Umbilical cord (tissue), 2 donors: ENCODE measurements around the gene C1orf87. TPM values are rescaled to one million over a fixed set of nuclear protein-coding genes. Genes with fewer than 3 reads are reported as not detected.

Experiments used
- DNase-seq: peaks from one replicate; pipeline ENCODE4 v3.0.0-alpha.2; 2015; ENCODE audit warnings: low spot score
- total RNA-seq: library from RNA; depleted of rRNA; stranded (reverse); fragments of >200 nt; gene quantifications from one replicate; pipeline ENCODE4 v1.2.3, GENCODE V29; 2014; ENCODE audit warnings: low replicate concordance; ENCODE audit not compliant: insufficient read depth

C1orf87 gene, protein sequence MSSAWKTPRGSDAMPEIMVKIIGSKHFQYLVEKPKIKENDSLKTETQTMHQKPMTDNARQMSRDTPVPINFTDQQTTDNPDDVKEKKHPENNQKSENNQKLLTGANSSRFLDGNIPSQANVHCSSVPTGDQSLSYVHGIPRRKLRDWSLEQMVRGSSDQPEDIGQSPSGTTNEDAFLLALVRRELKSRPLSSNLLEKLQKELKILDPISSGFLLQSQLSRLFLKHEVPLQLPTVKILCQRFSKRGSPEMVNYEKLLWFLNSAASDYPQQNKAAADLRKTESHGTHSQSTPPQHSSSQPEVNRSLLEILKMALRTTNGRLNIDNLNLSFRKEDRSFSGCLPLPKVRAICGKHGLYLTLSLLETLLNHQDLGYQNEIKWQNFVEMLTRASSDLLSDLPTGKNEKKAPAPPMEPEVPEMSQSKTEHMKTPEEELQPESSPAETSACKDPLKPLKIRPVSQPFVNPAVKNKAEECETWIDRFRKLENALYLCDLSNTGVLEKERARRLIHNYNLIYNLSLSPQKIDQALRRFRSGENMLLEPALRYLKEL
- total RNA-seq = 3.1 TPM

DNA sequence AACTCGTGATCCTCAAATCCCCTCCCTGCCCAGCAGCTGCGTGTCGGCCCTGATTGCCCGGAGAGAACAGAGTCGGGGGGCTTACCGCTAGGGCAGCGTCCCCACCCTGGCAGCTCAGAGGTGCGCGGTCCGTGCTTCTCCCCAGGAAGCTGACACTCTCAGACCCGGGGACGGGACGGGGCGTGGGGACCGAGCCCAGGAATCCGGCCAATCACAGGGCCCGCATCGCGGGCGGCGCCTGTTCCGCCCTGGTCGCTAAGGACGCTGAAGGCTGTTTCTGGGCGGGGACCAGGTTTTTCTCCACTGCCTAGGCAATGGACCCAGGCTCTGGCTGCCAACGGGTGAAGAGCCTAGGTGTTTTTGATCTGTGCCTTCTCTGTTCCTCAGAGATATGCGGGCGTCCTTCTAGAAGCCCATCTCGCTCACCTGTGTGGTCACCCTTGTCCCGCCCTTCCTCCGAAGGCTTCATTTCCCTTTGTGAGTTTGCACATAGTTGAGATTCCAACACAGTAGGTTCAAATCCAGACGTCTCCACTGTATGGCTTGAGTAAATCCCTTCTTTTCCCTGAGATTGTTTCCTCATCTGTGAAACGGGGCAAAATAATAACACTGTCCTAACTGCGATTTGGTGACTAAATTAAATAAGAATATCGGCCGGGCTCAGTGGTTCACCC, at the start of gene C1orf87:
Gene C1orf87, minus strand, starts transcription at position 166 of the 674 bp plus-strand sequence. CDS start 1,127 bp downstream, outside the sequence.
- DNase-seq = no peak

DNA sequence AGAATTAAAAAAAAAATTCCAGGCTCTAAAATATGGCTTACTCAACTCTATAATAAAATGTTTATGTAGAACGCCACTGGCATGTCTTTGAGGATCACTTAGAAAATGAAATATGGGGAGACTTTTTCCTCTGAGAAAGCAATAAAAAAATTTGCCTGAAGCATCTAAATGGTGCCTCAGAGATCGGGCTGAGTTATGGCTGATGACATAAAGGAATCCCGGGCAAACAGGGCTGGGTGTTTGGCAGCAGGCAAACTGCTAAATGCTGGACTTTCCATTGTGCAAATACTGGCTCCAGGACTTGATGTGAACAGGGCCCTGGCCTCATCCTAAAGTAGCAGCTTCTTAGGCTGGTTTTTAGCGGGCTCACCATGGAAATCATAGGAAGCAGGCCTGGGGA, 44.5 kb upstream of the C1orf87 start:
- peak; percentile 67 for DNase-seq

DNA sequence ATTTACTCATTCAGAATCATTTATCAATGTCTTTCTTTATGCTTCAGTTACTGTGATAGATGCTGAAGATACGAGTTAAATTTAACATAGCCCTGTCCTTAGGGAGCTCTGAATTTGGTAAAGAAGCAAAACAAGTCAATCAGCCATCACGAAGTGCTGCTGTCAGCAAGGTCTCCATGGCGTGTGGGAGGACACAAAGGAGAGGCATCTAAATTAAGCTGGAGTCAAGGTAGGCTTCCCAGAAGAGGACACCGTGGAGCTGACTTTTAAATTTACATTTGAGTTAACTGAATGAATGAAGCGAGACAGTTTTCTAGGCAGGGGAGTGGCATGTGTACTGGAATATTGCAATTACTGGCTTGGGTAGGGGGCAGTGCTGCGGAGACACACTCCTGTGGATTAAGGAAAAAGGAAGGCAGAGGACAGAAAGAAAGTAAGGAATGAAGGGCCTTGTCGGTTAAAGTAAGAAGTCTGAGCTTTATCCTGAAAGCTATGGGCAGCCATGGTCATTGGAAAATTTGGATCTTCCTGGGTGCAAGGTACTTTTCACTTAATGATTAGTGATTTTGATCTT, 41.3 kb upstream of the C1orf87 start:
- DNase-seq = no peak

DNA sequence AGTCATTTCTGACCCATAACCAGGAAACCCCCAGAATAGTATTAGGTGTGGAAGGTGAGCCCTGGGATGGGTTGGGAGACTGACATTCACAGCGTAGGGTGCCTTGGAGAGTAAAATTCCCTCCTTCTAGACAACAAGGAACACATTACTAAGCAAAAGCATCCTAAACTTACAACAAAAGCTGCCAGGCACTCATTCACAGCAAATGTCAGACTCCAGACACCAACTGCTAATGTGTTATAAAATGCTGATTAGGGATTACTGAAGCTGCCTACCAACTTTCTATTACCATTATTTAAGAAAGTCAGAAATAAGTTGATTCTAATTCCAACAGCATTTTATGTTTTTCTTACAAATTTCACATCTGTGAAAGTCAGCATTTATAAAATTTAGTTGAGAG, 40.0 kb upstream of the C1orf87 start:
- no peak for DNase-seq

DNA sequence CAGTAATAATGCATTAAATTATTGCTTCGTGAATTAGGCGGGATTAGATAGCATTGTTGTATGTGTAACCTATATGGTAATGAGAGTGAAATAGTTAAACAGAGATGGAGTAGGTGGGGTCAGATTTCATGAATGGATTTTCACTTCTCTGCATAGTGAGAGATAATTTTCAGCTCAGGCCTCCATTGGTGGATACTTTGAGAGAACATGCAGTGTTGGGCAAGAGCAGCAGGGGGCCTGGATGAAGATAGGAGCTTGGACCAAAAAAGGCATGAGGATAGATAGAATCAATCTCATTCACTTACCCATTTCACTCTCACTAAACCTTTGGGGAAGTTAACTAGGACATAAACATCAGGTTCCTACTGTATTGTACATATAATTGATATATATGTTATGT, 39.5 kb upstream of the C1orf87 start:
- no peak for DNase-seq

DNA sequence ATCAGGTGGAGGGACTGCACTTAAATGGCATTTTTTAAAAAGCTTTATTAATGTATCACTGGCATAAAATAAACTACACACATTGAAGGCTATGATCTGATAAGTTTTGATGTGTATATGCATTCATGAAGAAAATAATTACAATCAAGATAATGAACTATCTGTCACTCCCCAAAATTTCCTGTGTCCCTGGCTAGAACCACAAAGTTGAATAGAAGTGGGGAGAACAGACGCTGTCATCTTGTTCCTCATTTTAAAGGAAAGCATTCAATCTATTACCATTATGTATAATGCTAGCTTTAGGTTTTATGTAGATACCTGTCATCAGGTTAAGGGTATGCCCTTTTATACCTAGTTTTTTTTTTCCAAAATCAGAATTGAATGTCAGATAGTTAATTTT, 38.1 kb upstream of the C1orf87 start:
- DNase-seq = no peak

DNA sequence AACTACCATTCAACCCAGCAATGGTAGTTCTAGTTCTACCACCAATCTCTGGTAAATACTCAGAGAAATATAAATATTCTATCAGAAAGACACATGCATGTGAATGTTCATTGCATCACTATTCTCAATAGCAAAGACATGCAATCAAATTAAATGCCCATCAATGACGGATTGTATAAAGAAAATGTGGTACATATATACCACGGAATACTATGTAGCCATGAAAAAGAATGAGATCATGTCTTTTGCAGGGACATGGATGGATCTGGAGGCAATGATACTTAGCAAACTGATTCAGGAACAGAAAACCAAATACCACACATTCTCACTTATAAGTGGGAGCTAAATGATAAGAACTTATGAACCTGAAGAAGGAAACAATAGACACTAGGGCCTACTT, 37.5 kb upstream of the C1orf87 start:
- DNase-seq = no peak

DNA sequence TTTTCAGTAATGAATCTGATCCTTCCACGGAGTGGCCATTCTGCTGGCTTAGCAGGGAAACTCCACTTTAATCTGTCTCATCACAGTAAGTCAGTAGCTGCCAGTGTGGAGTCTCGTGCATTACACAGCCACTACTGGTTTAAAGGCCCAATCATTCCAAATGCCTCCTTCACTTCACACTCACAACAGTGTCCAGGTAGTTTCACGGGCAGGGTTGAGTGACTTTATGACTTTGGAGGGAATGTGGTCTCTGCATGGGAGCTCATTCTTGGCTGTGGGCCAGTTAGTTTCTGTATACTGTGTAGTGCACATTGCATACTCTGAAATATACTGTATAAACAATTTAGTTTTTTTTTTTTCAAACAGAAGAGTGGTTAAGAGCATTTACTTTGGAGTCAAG, 34.6 kb upstream of the C1orf87 start:
- no peak for DNase-seq

DNA sequence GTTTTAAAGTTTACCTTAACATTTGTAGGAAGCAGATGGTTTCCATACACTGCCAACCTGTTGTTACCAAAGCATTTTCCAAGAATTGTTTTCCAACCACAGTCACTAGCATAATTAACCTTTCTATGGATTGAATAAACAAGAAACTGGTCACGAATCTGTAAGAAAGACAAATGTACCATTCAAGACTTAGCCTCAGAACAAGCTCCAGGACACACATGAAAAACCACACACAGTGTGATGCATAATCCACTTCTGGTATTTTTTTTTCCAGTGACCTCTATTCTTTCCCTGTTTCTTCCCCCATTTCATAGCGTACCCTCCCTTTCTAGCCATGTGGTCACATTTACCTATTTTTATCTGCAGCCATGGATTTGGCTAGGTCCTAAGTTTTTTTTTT, 29.6 kb upstream of the C1orf87 start:
- DNase-seq = no peak

DNA sequence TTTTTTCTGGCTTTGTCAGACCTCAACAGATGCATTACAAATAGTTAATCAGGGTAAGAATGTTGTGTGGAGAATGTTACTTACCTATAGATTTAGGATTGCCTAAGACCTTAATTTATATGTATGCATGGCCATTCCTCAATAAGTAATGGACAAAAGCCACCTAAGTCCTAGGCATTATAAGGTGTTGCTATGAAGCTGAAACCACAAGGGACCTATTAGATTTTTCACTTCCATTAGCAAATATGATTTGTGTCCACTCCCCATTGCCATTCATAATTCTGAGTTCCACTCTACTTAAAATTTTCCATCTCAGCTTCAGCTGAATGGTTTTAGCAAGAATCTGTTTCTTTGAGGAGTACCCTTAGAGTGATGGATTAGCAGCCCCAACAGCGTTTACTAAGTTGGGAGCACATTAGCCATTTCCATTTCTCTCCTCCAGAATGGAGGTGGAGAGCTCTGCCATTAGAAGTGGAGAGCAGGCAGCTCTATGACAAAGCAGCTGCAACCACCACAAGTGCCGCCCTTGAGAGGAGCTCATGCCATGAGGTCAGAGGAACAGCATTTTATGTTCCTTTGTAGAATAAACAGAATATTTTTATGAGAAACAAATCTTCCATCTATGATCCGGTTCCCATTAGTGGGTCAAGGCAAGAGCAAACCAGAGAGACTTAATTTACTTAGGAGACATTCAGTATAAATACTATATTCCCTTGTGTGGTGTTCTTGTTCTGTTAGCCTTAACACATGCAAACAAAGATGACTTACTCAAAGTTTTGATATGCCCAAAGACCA, 28.9 kb upstream of the C1orf87 start:
- no peak for DNase-seq

DNA sequence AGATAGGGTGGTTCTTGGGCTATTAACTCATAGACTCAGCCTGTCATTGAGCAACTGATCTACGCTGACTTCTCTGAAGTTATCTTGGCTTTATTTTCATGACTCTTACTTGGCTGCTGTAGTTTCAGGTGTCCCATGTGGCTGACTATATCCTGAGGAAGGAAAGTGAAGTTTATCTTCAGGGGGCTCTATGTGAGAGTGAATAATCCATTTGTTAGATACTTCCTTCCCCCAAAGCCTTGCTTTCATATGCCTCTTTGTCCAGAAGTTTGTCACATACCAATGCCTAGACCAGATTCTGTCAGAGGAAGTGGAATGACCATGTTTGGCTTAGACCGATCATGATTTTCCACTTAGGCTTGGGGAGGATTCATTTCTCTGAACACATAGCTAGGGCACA, 27.9 kb upstream of the C1orf87 start:
- DNase-seq = no peak

DNA sequence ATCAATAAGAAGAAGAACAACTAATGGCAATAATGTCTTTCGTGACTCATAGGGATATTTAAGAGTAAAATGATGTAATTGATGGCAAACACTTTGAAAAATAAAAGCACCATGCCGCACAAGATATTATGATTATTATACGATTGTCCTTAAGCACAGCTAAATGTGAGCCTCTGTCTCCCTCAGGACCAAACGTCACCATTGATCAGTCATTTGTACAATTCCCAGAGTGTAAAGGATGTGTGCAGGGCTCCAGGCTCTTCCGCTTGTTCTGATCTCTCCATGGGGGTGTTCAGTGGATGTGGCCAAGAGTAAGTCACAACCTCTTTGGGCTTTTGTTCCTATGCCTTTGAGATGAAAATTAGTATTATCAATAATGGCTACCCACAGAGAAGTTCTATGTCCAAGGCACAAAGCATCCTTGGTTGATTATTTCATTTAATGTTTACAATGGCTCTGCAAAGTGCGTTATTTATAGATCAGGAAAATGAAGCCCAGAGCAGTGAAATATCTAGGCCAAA, 17.7 kb upstream of the C1orf87 start:
- no peak for DNase-seq

DNA sequence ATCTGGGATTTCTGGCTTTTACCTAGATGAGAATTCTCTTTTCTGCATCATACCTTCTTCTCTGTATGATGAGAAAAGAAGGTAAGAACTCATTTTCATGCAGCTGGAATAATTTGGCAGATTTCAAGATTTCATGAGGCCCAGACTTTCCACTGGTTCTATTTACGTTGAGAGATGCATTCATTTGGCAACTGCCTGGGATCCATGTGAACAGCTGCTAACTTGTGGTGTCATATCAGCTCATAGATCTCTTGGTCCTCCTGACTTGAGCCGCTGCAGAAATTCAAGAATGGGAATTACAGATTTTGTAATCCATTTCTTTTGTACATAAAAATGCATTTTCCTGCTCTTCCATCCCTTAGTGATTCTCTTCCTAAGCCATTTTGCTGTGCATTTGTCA, 17.1 kb upstream of the C1orf87 start:
- DNase-seq = no peak

DNA sequence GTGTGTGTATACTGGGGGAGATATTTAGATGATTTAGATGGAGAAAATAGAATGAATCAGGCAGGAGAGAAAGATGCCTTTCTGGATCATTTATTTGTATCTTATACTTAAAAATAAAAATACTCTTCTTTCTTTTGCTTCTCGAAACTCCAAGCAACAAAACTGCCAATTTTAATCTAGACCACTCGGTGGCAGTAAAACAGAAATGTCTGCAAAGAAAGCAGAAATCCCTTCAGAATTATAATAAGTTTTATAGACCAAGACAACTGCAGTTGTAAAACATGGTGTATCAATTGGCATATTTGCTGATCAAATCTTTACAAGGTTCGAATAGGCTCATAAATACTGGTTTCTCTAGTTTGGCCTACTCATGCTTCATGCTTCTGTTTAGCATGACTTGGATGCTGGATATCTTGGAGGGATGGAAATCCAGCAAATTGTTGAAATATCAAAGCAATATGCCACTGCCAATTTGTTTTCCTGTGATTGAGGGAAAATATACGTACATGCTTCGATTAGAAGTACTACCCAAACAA, 15.1 kb upstream of the C1orf87 start:
- DNase-seq = no peak

DNA sequence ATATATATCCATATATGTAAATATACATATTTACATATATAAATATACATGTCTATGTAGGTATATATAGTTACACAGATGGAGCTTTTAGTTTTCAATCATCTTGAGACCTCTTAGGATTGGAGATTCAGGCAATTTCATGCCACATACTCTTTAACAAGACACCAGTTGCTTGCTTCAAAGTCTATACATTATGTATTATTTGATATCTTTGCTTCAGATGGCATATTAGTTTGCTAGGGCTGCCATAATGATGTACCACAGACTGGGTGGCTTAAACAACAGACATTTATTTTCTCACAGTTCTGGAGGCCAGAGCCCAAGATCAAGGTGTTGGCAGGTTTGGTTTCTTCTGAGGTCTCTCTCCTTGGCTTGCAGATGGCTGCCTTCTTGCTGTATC, 14.1 kb upstream of the C1orf87 start:
- DNase-seq = no peak

DNA sequence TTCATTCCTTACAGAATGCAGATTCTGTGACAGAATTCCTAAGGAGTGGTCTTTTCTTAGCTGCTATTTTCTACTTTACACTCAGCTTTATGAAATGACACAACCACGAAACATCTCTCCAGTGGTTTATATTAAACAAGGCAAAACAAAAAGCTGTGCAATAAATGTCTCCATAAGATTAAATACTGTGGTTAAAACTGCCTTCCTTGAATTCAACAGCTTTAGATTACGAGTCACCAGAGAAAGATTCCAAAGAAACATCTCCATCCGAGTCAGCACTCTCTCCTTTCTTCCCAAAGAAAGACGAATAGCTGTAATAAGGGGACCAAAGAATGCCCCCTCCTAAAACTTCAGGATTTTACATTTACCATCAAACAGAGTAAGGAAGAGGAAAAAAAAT, 4.6 kb upstream of the C1orf87 start:
- DNase-seq = no peak

DNA sequence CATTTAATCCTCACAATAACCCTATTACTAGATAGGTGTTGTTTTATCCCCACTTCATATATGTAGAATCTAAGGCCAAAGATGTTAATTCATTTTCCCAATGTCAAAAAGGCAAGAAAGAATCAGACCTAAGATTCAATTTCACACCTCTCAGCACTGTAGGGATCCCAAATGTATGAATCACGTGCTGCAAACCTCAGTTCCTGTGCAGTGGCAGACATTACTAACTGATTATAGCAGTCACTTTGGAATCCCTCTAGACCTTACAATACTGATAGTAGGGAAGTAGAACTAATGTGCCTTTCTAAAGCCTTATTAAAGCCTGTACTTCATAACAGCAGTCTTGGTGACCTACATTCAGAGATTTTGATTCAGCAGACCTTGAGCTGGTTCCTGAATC, 2.3 kb downstream of the C1orf87 start:
- DNase-seq = peak; percentile 8

DNA sequence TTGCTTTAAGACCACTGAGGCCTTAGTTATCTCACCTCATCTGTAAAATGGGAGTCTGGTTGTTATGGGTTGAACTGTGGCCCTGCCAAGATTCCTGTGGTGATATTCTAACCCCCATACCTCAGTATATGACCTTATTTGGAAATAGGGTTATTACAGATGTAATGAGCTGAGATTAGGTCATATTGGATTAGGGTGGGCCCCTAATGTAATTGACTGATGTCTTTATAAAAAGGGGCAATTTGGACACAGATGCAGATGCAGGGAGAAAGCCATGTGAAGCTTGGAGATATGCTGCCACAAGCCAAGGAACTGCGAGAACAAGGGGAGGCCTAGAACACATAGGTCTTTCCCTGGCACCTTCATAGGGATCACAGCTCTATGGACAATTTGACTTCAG, 3.9 kb downstream of the C1orf87 start:
- DNase-seq = no peak

DNA sequence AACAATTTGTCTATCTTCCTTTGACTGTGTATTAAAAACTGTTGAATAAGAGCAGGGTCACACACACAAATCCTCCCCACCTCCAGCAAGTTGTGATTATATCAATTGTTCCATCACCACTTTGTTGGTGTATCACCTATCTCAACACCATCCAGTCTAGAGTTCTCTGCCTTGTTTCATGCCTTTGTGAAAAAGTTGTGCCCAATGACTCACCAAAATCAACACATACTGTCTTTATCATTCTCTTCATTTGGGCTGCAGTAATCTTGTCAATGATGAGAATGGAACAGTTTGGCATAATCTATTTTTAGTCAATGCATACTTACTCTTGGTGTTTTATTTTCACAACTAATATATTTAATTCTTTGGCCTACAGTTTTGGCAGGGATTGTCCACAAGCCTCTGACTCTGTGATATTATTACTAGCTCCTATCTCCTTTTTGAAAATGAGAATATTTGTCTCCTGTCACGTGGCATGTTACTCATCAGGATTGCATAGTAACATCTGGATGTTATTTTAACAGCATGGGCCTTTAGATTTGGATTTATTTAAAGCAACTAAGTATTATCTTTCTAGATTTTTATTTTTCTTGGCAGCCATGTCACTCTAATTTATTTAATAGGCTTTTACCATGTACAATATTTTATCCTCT, 5.1 kb downstream of the C1orf87 start:
- DNase-seq = peak; percentile 73

DNA sequence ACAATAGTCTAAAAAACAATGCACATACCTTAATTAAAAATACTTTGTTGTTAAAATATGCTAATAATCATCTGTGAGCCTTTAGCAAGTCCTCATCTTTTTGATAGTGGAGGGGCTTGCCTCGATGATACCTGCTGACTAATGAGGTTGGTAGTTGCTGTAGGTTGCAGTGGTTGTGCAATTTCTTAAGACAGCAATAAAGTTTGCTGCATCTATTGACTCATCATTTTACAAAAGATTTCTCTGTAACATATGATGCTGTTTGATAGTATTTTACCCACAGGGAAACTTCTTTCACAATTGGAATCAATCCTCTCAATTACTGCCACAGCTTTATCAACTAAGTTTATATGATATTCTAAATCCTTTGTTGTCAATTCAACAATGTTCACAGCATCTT, 7.6 kb downstream of the C1orf87 start:
- peak; percentile 18 for DNase-seq

DNA sequence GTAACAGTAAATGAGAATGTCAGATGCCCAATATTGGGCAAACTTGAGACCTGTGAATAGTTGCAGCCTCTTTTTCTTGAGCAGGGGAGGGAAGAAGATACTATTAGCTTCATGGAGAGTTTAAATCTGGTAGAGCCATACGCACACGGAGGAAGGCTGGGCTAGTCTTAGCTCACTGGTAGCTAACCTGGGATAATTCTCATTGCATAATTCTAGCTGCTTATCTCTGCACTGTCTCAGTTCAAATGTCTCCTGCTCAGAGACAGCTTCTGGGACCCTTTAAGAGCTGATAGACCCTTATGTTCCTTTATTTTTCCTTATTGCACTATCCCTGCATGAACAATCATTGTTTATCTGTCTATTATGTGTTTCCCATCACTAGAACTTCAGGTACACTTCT, 8.4 kb downstream of the C1orf87 start:
- no peak for DNase-seq
